ENCODE results near the gene VSIG10L. TPM values are rescaled to one million over a fixed set of nuclear protein-coding genes. Genes with fewer than 3 reads are reported as not detected.

VSIG10L gene
- total RNA-seq, 1 donor from 2014 or later: 0.77 TPM

- intact Hi-C loops (cut with micrococcal nuclease): no loop called here
- ATAC-seq (no peak), DNase-seq (no peak)
Observed at GRCh38 chr19:51294211-51294976, 47.5 kb downstream of the VSIG10L start.

DNA sequence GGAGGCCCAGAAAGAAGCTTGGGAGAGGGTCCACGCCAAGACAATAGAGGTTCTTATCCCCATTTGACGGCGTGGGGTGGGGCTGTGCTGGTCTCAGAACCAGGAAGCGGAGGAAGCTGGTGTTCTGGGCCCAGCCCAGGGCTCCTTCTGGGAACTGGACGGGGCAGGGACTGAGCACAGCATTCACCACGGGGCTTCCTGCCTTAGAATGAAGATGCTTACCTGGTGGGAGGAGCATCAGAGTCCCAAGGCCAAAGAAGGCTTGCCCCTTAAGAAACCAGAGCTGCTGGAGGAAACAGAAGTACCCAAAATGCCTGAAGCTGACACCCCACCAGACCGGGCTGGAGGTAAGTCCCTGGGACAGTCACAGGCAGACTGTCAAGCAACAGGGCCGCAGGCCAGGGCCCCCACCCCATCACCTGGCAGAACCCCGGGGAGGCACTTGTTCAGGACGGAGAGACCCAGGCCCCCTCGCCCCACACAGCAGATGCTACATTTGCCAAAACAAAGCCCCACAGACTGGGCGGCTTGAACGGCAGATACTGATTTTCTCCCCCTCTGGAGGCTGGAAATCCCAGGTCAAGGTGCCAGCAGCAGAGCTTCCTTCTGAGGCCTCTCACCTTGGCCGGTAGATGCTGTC lies 48.2 kb downstream of the VSIG10L start:
- intact Hi-C loops (cut with micrococcal nuclease): no loop called here
- no peak for DNase-seq
- no peak for ATAC-seq

GRCh38 chr19:51292971-51293370 lies 49.0 kb downstream of the VSIG10L start:
- peak; percentile 47 for DNase-seq
- intact Hi-C loops (cut with micrococcal nuclease): no loop called here
- ATAC-seq: peak; percentile 68

GRCh38 chr19:51289635-51290034 lies 52.3 kb downstream of the VSIG10L start:
- intact Hi-C loops (cut with micrococcal nuclease): no loop called here
- DNase-seq (no peak), ATAC-seq (no peak)

GRCh38 chr19:51285682-51286081 lies 56.3 kb downstream of the VSIG10L start:
- intact Hi-C loops (cut with micrococcal nuclease): no loop called here
- no peak for DNase-seq
- ATAC-seq: no peak

DNA sequence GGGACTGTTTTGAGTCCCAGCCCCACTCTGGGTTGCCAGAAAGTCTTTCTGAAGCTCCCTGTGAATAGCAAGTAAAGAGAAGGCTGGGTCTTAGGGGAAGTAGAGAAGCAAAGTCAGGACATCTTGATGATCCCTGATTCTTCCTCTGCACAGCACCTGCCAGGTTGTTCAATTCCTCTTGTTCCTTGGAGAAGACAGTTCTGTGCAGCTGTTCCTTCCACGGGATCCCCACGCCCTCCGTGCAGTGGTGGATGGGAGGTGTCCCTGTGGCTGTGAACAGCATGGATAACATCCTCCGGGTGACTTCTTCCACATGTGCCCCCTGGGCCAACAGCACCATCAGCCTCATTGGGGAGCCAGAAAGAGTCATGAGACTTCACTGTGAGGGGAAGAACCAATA lies 59.6 kb downstream of the VSIG10L start:
- DNase-seq: no peak
- intact Hi-C loops (cut with micrococcal nuclease): no loop called here
- ATAC-seq: no peak

Other genes with a start within 250 kb of the VSIG10L start
- gene CTU1, start 233.7 kb downstream of the VSIG10L start, total RNA-seq: 3.6 TPM
- gene SIGLEC9, start 217.2 kb downstream of the VSIG10L start, total RNA-seq: 1.4 TPM
- gene SIGLEC7, start 199.8 kb downstream of the VSIG10L start, total RNA-seq: 0.50 TPM
- 4.4 TPM for gene CD33, start 117.1 kb downstream of the VSIG10L start, total RNA-seq
- gene SIGLECL1, start 91.1 kb downstream of the VSIG10L start, total RNA-seq: not detected
- not detected for gene IGLON5, start 30.5 kb downstream of the VSIG10L start, total RNA-seq
- 448 TPM for gene ETFB, start 24.2 kb upstream of the VSIG10L start, total RNA-seq
- gene CLDND2, start 26.9 kb upstream of the VSIG10L start, total RNA-seq: not detected
- gene NKG7, start 30.5 kb upstream of the VSIG10L start, total RNA-seq: 0.99 TPM
- gene LIM2, start 45.8 kb upstream of the VSIG10L start, total RNA-seq: not detected
- not detected for gene C19orf84, start 48.5 kb upstream of the VSIG10L start, total RNA-seq
- gene SIGLEC10, start 75.5 kb upstream of the VSIG10L start, total RNA-seq: 0.40 TPM
- gene SIGLEC8, start 116.3 kb upstream of the VSIG10L start, total RNA-seq: 0.15 TPM
- not detected for gene CEACAM18, start 136.4 kb upstream of the VSIG10L start, total RNA-seq
- not detected for gene SIGLEC12, start 159.7 kb upstream of the VSIG10L start, total RNA-seq
- gene SIGLEC6, start 189.5 kb upstream of the VSIG10L start, total RNA-seq: 0.32 TPM
- 10.7 TPM for gene ZNF175, start 229.1 kb upstream of the VSIG10L start, total RNA-seq